HG03460 (cell line): ENCODE results near the gene MKLN1.
"Not testable (repeated sequence)": the region's sequence is repeated elsewhere in the genome, so short reads cannot be mapped to it uniquely, and the experiment has no call there.

Experiments
- ATAC-seq: cut with Tn5 transposase; IDR thresholded peaks from one replicate; pipeline ENCODE4 v1.9.1; 2021; ENCODE audit not compliant: unreplicated experiment

MKLN1 gene

GRCh38 chr7:131388126-131388525 lies 60.5 kb downstream of the MKLN1 start:
- no peak for ATAC-seq

GRCh38 chr7:131390275-131390674 lies 62.6 kb downstream of the MKLN1 start:
- no peak for ATAC-seq

- ATAC-seq = no peak
These were observed 63.5 kb downstream of the MKLN1 start for GRCh38 chr7:131391145-131391544.

GRCh38 chr7:131400681-131401176 lies 73.1 kb downstream of the MKLN1 start:
- ATAC-seq = no peak

GRCh38 chr7:131401194-131401593 lies 73.5 kb downstream of the MKLN1 start:
- no peak for ATAC-seq

GRCh38 chr7:131403322-131403721 lies 75.6 kb downstream of the MKLN1 start:
- no peak for ATAC-seq

- no peak for ATAC-seq
These were observed 76.7 kb downstream of the MKLN1 start for GRCh38 chr7:131404226-131404911.

- ATAC-seq = no peak
These were observed 81.6 kb downstream of the MKLN1 start for GRCh38 chr7:131409129-131409766.

GRCh38 chr7:131412031-131412430 lies 84.4 kb downstream of the MKLN1 start:
- no peak for ATAC-seq

GRCh38 chr7:131413711-131414110 lies 86.0 kb downstream of the MKLN1 start:
- ATAC-seq = no peak

- no peak for ATAC-seq
These were observed 96.6 kb downstream of the MKLN1 start for GRCh38 chr7:131424219-131424822.

GRCh38 chr7:131425992-131426391 lies 98.3 kb downstream of the MKLN1 start:
- no peak for ATAC-seq

GRCh38 chr7:131430826-131431225 lies 103.2 kb downstream of the MKLN1 start:
- ATAC-seq = not testable (repeated sequence)

- no peak for ATAC-seq
These were observed 103.6 kb downstream of the MKLN1 start for GRCh38 chr7:131431289-131431688.

- ATAC-seq = no peak
These were observed 104.1 kb downstream of the MKLN1 start for GRCh38 chr7:131431756-131432155.

- ATAC-seq = no peak
These were observed 108.7 kb downstream of the MKLN1 start for GRCh38 chr7:131436384-131436783.

GRCh38 chr7:131438969-131439368 lies 111.3 kb downstream of the MKLN1 start:
- ATAC-seq = no peak

- no peak for ATAC-seq
These were observed 115.8 kb downstream of the MKLN1 start for GRCh38 chr7:131443496-131443895.

GRCh38 chr7:131444683-131445082 lies 117.0 kb downstream of the MKLN1 start:
- no peak for ATAC-seq

GRCh38 chr7:131449373-131449902 lies 121.8 kb downstream of the MKLN1 start:
- ATAC-seq = no peak

- no peak for ATAC-seq
These were observed 126.8 kb downstream of the MKLN1 start for GRCh38 chr7:131454498-131454897.

GRCh38 chr7:131455001-131455400 lies 127.3 kb downstream of the MKLN1 start:
- ATAC-seq = no peak
